HG02763 (cell line): ENCODE data around the gene EN1.

Source experiments
- ATAC-seq: cut with Tn5 transposase; IDR thresholded peaks from one replicate; pipeline ENCODE4 v1.9.1; 2021; ENCODE audit warnings: mild to moderate bottlenecking, moderate library complexity; ENCODE audit not compliant: unreplicated experiment

Gene EN1

GRCh38 chr2:118826093-118826492, 21.4 kb downstream of the EN1 start:
- no peak for ATAC-seq

- ATAC-seq = no peak
Measured at GRCh38 chr2:118823633-118824032, 23.8 kb downstream of the EN1 start.

GRCh38 chr2:118822572-118822971, 24.9 kb downstream of the EN1 start:
- ATAC-seq = no peak

- no peak for ATAC-seq
Measured at GRCh38 chr2:118822015-118822414, 25.4 kb downstream of the EN1 start.

- no peak for ATAC-seq
Measured at GRCh38 chr2:118817469-118817868, 30.0 kb downstream of the EN1 start.

- ATAC-seq = no peak
Measured at GRCh38 chr2:118816669-118817068, 30.8 kb downstream of the EN1 start.

GRCh38 chr2:118815731-118816130, 31.7 kb downstream of the EN1 start:
- ATAC-seq = no peak

GRCh38 chr2:118815314-118815713, 32.1 kb downstream of the EN1 start:
- ATAC-seq = no peak

- no peak for ATAC-seq
Measured at GRCh38 chr2:118814368-118814767, 33.1 kb downstream of the EN1 start.

- ATAC-seq = no peak
Measured at GRCh38 chr2:118813601-118814339, 33.7 kb downstream of the EN1 start.

GRCh38 chr2:118813111-118813510, 34.3 kb downstream of the EN1 start:
- ATAC-seq = no peak

GRCh38 chr2:118812552-118812951, 34.9 kb downstream of the EN1 start:
- ATAC-seq = no peak

GRCh38 chr2:118811514-118812115, 35.8 kb downstream of the EN1 start:
- no peak for ATAC-seq

- no peak for ATAC-seq
Measured at GRCh38 chr2:118810766-118811165, 36.7 kb downstream of the EN1 start.

- ATAC-seq = no peak
Measured at GRCh38 chr2:118808429-118808809, 39.0 kb downstream of the EN1 start.

GRCh38 chr2:118807668-118808428, 39.6 kb downstream of the EN1 start:
- ATAC-seq = no peak

- ATAC-seq = no peak
Measured at GRCh38 chr2:118806797-118807667, 40.4 kb downstream of the EN1 start.

- no peak for ATAC-seq
Measured at GRCh38 chr2:118805064-118805690, 42.3 kb downstream of the EN1 start.

- ATAC-seq = no peak
Measured at GRCh38 chr2:118803012-118803411, 44.4 kb downstream of the EN1 start.

- no peak for ATAC-seq
Measured at GRCh38 chr2:118801151-118801550, 46.3 kb downstream of the EN1 start.

- ATAC-seq = no peak
Measured at GRCh38 chr2:118800736-118801135, 46.7 kb downstream of the EN1 start.
